Mucosa of rectum (tissue), 2 donors: ENCODE measurements around the gene RBM28.

Experiments used
- H3K27ac ChIP-seq, 2 donors: one replicate each; pipeline ENCODE4 v1.7.0; 2013; ENCODE audit warnings: inconsistent platforms in 2 of 2, low read depth in 2 of 2, low read length in 2 of 2
- H3K27me3 ChIP-seq, 2 donors: one replicate each; pipeline ENCODE4 v1.7.0; 2013; ENCODE audit warnings: low read length in 2 of 2; ENCODE audit not compliant: control insufficient read depth in 2 of 2, insufficient read depth in 2 of 2
- H3K36me3 ChIP-seq, 2 donors: one replicate each; pipeline ENCODE4 v1.7.0; 2013; ENCODE audit warnings: low read length in 2 of 2; ENCODE audit not compliant: control insufficient read depth in 2 of 2, insufficient read depth in 2 of 2
- H3K4me1 ChIP-seq, 2 donors: one replicate each; pipeline ENCODE4 v1.7.0; 2013; ENCODE audit warnings: low read length in 2 of 2, mild to moderate bottlenecking in 1 of 2; ENCODE audit not compliant: control insufficient read depth in 2 of 2, insufficient read depth in 2 of 2
- H3K4me3 ChIP-seq, 2 donors: one replicate each; pipeline ENCODE4 v1.7.0; 2013; ENCODE audit warnings: low read length in 2 of 2
- H3K9ac ChIP-seq, 2 donors: one replicate each; pipeline ENCODE4 v1.7.0; 2013; ENCODE audit warnings: low read length in 2 of 2, low read depth in 1 of 2, mild to moderate bottlenecking in 1 of 2
- H3K9me3 ChIP-seq, 2 donors: one replicate each; pipeline ENCODE4 v1.7.0; 2013; ENCODE audit warnings: low read length in 2 of 2; ENCODE audit not compliant: control insufficient read depth in 2 of 2
- donor health status: healthy.
- donor health status: Normal muscosa, but diverticular disease.

RBM28 gene

GRCh38 chr7:128385988-128386925 is 42.5 kb upstream of the RBM28 start:
- H3K4me3 ChIP-seq: no peak overlapping the region
- no peak overlapping the region for H3K9ac ChIP-seq
- H3K9me3 ChIP-seq: no peaks in the 10 kb centered on the region
- no peaks in the 10 kb centered on the region for H3K36me3 ChIP-seq
- H3K27me3 ChIP-seq: peaks cover 0 to 2% of the 10 kb centered on the region in 2 donors
- no peaks in the 10 kb centered on the region for H3K4me1 ChIP-seq
- no peak overlapping the region for H3K27ac ChIP-seq

- Histone ChIP-seq H3K9ac (no peak overlapping the region), H3K4me3 (no peak overlapping the region), H3K4me1 (no peaks in the 10 kb centered on the region), H3K36me3 (no peaks in the 10 kb centered on the region), H3K27ac (no peak overlapping the region), H3K9me3 (no peaks in the 10 kb centered on the region), H3K27me3 (peaks cover 0 to 2% of the 10 kb centered on the region in 2 donors)
Measured at GRCh38 chr7:128384726-128385125, 41.0 kb upstream of the RBM28 start.

- H3K36me3 ChIP-seq: no peaks in the 10 kb centered on the region
- no peak overlapping the region for H3K27ac ChIP-seq
- no peak overlapping the region for H3K4me3 ChIP-seq
- no peaks in the 10 kb centered on the region for H3K4me1 ChIP-seq
- no peak overlapping the region for H3K9ac ChIP-seq
- H3K9me3 ChIP-seq: no peaks in the 10 kb centered on the region
- no peaks in the 10 kb centered on the region for H3K27me3 ChIP-seq
Measured at GRCh38 chr7:128383776-128384175, 40.1 kb upstream of the RBM28 start.

GRCh38 chr7:128381161-128381821 is 37.6 kb upstream of the RBM28 start:
- Histone ChIP-seq H3K9me3 (no peaks in the 10 kb centered on the region), H3K9ac (no peak overlapping the region), H3K27ac (no peak overlapping the region), H3K4me3 (no peak overlapping the region), H3K36me3 (no peaks in the 10 kb centered on the region), H3K27me3 (no peaks in the 10 kb centered on the region), H3K4me1 (no peaks in the 10 kb centered on the region)

- no peak overlapping the region for H3K27ac ChIP-seq
- H3K9me3 ChIP-seq: no peaks in the 10 kb centered on the region
- H3K4me1 ChIP-seq: no peaks in the 10 kb centered on the region
- no peak overlapping the region for H3K9ac ChIP-seq
- H3K27me3 ChIP-seq: no peaks in the 10 kb centered on the region
- H3K4me3 ChIP-seq: no peak overlapping the region
- no peaks in the 10 kb centered on the region for H3K36me3 ChIP-seq
Measured at GRCh38 chr7:128380483-128381106, 36.9 kb upstream of the RBM28 start.

- Histone ChIP-seq H3K27ac (no peak overlapping the region), H3K4me3 (no peak overlapping the region), H3K9me3 (no peaks in the 10 kb centered on the region), H3K9ac (no peak overlapping the region), H3K36me3 (no peaks in the 10 kb centered on the region), H3K4me1 (no peaks in the 10 kb centered on the region), H3K27me3 (no peaks in the 10 kb centered on the region)
Measured at GRCh38 chr7:128379900-128380479, 36.3 kb upstream of the RBM28 start.

- Histone ChIP-seq H3K4me3 (no peak overlapping the region), H3K27ac (no peak overlapping the region), H3K4me1 (no peaks in the 10 kb centered on the region), H3K9ac (no peak overlapping the region), H3K9me3 (no peaks in the 10 kb centered on the region), H3K27me3 (no peaks in the 10 kb centered on the region), H3K36me3 (no peaks in the 10 kb centered on the region)
Measured at GRCh38 chr7:128378637-128379036, 34.9 kb upstream of the RBM28 start.

GRCh38 chr7:128376077-128376476 is 32.4 kb upstream of the RBM28 start:
- H3K4me3 ChIP-seq: no peak overlapping the region
- H3K27ac ChIP-seq: no peak overlapping the region
- H3K4me1 ChIP-seq: no peaks in the 10 kb centered on the region
- H3K9ac ChIP-seq: no peak overlapping the region
- H3K36me3 ChIP-seq: no peaks in the 10 kb centered on the region
- no peaks in the 10 kb centered on the region for H3K9me3 ChIP-seq
- H3K27me3 ChIP-seq: no peaks in the 10 kb centered on the region

GRCh38 chr7:128374041-128374440 is 30.3 kb upstream of the RBM28 start:
- H3K27me3 ChIP-seq: no peaks in the 10 kb centered on the region
- no peak overlapping the region for H3K9ac ChIP-seq
- no peaks in the 10 kb centered on the region for H3K4me1 ChIP-seq
- no peak overlapping the region for H3K27ac ChIP-seq
- no peak overlapping the region for H3K4me3 ChIP-seq
- no peaks in the 10 kb centered on the region for H3K9me3 ChIP-seq
- H3K36me3 ChIP-seq: no peaks in the 10 kb centered on the region

GRCh38 chr7:128373606-128374005 is 29.9 kb upstream of the RBM28 start:
- H3K9ac ChIP-seq: no peak overlapping the region
- no peak overlapping the region for H3K27ac ChIP-seq
- H3K27me3 ChIP-seq: no peaks in the 10 kb centered on the region
- H3K9me3 ChIP-seq: no peaks in the 10 kb centered on the region
- no peak overlapping the region for H3K4me3 ChIP-seq
- no peaks in the 10 kb centered on the region for H3K36me3 ChIP-seq
- no peaks in the 10 kb centered on the region for H3K4me1 ChIP-seq
